Omental fat pad (tissue), 4 donors: ENCODE results near the gene SMOC2. TPM values are rescaled to one million over a fixed set of nuclear protein-coding genes. Genes with fewer than 3 reads are reported as not detected.
"Not testable (repeated sequence)": the region's sequence is repeated elsewhere in the genome, so short reads cannot be mapped to it uniquely, and the experiment has no call there.

Experiments
- ATAC-seq: fragments of 150-250 bp; one replicate; pipeline ENCODE4 v1.9.1; 2016; ENCODE audit warnings: mild to moderate bottlenecking, moderate library complexity; ENCODE audit not compliant: low FRiP score
- DNase-seq: peaks from one replicate; pipeline ENCODE4 v3.0.0-alpha.2; 2019; ENCODE audit warnings: low spot score
- CTCF ChIP-seq, 3 donors: fragments of 450-650 bp; IDR thresholded peaks; one replicate each; pipeline ENCODE4 v1.5.1; 2016 to 2017; ENCODE audit warnings: antibody characterized with exemption in 3 of 3, mild to moderate bottlenecking in 3 of 3, moderate library complexity in 2 of 3
- total RNA-seq, 4 donors: library from RNA; depleted of rRNA; stranded (reverse); fragments of >200 nt; gene quantifications; one replicate each; pipeline ENCODE4 v1.1.0, GENCODE V29; 2016

SMOC2 gene
- total RNA-seq, 4 donors from 2014 or later = 53.1 to 164 (median 102) TPM

GRCh38 chr6:168671863-168672546 lies 231.0 kb downstream of the SMOC2 start:
- DNase-seq = no peak
- ATAC-seq = no peak
- no peak for TF ChIP-seq CTCF (IDR thresholded peaks at IDR 0.05)

- no peak for DNase-seq
- no peak for TF ChIP-seq CTCF (IDR thresholded peaks at IDR 0.05)
- no peak for ATAC-seq
These were observed 233.6 kb downstream of the SMOC2 start for GRCh38 chr6:168674595-168674994.

GRCh38 chr6:168675375-168675774 lies 234.4 kb downstream of the SMOC2 start:
- no peak for TF ChIP-seq CTCF (IDR thresholded peaks at IDR 0.05)
- no peak for ATAC-seq
- no peak for DNase-seq

GRCh38 chr6:168675933-168676551 lies 235.1 kb downstream of the SMOC2 start:
- DNase-seq = no peak
- no peak for TF ChIP-seq CTCF (IDR thresholded peaks at IDR 0.05)
- ATAC-seq = no peak

- DNase-seq (no peak), ATAC-seq (no peak)
- TF ChIP-seq CTCF (IDR thresholded peaks at IDR 0.05) = no peak
These were observed 235.8 kb downstream of the SMOC2 start for GRCh38 chr6:168676552-168677322.

GRCh38 chr6:168677323-168677781 lies 236.4 kb downstream of the SMOC2 start:
- not testable (repeated sequence) for ATAC-seq, DNase-seq

GRCh38 chr6:168678077-168678476 lies 237.1 kb downstream of the SMOC2 start:
- DNase-seq (no peak), ATAC-seq (no peak)
- TF ChIP-seq CTCF (IDR thresholded peaks at IDR 0.05) = no peak
